Measurements from ENCODE around the gene GJB6. TPM values are rescaled to one million over a fixed set of nuclear protein-coding genes. Genes with fewer than 3 reads are reported as not detected.

Gene GJB6
- total RNA-seq, 2 donors from 2014 or later, result not detected

DNA sequence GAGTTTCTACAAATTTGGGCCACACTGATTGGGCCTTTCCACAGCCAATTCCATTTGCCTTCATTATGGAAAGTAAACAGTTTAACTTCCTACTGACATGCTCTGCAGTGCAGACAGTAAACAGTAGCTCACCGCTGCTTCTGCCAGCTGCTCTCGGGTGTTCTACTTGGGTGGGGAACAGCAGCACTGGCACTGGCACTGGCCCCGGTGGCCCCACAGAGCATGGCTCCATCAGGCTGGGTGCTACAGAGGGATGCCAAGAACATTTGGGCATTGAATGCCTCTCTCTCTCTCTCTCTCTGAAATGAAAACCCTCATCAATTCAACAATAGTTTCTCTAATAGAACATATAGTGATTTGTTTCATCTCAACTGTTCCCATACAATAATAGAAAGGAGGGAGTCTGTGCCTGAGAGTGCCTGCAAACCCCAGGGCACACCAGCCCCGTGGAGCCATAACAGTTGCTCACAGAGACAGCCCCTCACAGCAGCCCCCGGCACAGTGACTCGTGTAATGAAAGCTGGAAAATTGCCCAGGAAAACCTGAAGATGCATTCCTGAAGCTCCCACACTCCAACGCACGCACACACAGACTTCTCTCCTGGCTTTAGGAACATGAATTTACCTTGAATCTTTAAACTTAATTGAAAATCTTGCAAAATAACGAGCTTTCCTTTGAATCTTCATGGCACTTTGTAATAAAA is 38.2 kb upstream of the GJB6 start:
- Histone ChIP-seq H3K4me3 (no peak overlapping the region), H3K9me3 (no peaks in the 10 kb centered on the region), H3K9ac (ENCODE audit: low read depth in 2 of 2, low read length in 2 of 2) (no peak overlapping the region), H3K27ac (no peak overlapping the region), H3K4me1 (no peaks in the 10 kb centered on the region), H3K27me3 (no peaks in the 10 kb centered on the region), H3K36me3 (no peaks in the 10 kb centered on the region)
- TF ChIP-seq, protein P1, sequence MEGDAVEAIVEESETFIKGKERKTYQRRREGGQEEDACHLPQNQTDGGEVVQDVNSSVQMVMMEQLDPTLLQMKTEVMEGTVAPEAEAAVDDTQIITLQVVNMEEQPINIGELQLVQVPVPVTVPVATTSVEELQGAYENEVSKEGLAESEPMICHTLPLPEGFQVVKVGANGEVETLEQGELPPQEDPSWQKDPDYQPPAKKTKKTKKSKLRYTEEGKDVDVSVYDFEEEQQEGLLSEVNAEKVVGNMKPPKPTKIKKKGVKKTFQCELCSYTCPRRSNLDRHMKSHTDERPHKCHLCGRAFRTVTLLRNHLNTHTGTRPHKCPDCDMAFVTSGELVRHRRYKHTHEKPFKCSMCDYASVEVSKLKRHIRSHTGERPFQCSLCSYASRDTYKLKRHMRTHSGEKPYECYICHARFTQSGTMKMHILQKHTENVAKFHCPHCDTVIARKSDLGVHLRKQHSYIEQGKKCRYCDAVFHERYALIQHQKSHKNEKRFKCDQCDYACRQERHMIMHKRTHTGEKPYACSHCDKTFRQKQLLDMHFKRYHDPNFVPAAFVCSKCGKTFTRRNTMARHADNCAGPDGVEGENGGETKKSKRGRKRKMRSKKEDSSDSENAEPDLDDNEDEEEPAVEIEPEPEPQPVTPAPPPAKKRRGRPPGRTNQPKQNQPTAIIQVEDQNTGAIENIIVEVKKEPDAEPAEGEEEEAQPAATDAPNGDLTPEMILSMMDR (IDR thresholded peaks at IDR 0.05), result no peak
- DNase-seq, result no peak
- intact Hi-C loops (cut with DNase I), result no loop called here

DNA sequence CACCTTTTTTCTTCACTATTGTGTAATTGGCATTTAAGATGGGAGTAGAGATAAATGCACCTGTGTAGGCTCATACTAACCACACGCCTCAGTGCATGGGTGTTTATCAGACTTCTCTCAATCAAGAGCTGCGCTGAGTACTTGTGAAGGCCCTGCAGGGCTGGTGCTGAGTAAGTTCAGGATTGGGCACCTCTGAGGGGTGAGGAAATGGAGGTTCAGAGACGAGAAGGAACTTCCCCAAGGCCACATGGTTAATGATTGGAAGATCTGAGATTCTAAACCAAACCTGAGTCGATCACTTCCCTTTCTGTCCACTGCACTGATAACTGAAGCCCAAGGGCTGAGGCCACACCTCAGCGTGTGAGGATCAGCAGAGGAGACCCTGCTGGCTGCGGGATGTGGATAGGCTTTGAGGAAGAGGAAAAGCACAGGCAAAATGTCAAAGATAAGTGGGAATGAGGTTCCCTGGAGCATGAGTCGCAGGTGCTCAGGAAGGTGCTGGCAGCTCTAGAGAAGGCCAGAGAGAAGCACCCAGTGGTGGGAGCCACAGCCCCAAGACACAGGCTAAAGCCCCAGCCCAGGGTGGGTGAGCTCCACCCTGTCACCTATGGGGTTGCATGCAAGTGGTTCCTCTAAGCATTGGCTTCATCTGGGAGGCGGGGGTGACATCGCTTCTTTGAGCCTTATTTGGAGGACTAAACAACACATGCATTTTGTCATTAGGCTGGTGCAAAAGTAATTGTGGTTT is 32.3 kb upstream of the GJB6 start:
- DNase-seq, result no peak
- Histone ChIP-seq H3K9me3 (no peaks in the 10 kb centered on the region), H3K36me3 (no peaks in the 10 kb centered on the region), H3K9ac (ENCODE audit: low read depth in 2 of 2, low read length in 2 of 2) (no peak overlapping the region), H3K4me3 (no peak overlapping the region), H3K27me3 (no peaks in the 10 kb centered on the region), H3K4me1 (no peaks in the 10 kb centered on the region), H3K27ac (no peak overlapping the region)
- intact Hi-C loops (cut with DNase I), result no loop called here
- TF ChIP-seq, protein P1 (IDR thresholded peaks at IDR 0.05), result no peak

DNA sequence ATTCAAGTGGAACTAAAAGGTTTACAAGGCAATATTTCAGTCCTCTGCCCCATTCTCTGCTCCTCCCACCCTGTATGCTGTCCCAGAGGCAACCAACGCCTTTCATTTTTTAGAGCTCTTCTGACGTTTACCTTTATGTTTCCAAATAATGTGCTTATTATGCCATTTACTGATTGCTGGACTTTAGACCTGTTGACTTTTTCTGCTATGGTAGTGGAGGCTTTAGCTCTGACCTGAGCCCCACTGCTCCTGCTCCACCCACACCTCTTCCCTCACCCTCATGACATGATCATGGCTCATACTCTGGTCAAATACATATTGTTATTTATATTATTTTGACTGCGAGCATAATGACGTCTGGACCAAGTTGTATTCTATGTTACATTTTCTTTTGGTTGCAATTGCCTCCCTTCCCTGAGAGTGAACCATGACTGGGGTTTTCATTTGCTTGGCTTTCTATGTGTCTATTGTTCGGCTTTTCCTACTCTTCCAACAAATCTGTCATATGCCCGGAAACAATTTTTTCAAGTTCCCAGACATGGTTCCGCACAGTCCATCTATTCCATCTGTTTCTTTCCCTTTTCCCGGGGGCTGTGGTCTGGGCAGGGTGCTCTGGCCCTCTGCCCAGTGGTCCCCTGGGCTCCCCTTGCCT is 31.4 kb upstream of the GJB6 start:
- Histone ChIP-seq H3K4me3 (no peak overlapping the region), H3K4me1 (no peaks in the 10 kb centered on the region), H3K9ac (ENCODE audit: low read depth in 2 of 2, low read length in 2 of 2) (no peak overlapping the region), H3K36me3 (no peaks in the 10 kb centered on the region), H3K9me3 (no peaks in the 10 kb centered on the region), H3K27ac (no peak overlapping the region), H3K27me3 (no peaks in the 10 kb centered on the region)
- intact Hi-C loops (cut with DNase I), result no loop called here
- DNase-seq, result no peak
- TF ChIP-seq, protein P1 (IDR thresholded peaks at IDR 0.05), result no peak

DNA sequence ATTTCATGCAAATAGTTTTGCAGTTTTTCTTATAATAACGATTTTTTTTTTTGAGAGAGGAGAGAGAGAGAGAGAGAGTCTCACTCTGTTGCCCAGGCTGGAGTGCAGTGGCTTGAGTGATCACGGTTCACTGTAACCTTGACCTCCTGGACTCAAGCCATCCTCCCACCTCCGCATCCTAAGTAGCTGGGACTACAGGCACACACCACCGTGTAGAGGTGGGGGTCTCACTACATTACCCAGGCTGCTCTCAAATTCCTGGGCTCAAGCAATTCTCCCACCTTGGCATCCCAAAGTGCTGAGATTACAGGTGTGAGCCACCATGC is 26.8 kb upstream of the GJB6 start:
- no peak overlapping the region for H3K9ac ChIP-seq (ENCODE audit: low read depth in 2 of 2, low read length in 2 of 2)
- TF ChIP-seq, protein P1 (IDR thresholded peaks at IDR 0.05), result no peak

DNA sequence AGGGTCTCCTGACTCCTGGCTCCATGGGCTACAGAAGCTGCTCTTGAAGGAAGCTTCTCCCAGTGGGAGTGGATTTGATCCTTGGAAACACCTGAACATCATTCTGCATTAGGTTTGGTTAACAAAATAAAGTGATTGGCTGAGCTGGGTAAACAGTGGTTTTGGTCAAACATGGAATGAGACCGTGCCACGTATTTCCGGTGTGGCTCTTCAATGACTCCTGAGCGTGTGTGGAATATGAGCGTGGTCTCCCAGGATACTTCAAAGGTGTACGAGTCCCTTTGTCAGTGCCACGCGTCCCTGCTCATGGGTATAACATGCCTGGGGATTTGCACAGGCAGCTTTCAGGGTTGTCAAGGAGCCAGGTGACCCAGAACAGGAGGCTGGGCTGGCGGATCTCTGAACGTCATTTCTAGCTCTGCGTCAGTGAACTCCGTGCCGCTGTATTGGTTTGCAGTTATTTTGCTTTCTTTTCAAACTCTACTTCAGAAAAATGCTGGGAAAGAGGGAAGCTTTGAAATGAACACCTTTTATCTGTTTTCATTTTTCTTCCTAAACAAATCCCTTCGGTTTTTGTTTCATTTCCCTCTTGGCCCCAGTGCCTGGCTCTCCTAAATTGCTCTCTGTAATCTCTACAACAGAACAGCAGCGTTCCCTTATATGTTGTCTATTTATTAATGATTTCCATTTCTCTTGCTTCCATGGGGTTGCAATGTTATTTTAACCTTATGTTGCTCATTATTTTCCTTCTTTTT is 26.3 kb upstream of the GJB6 start:
- TF ChIP-seq, protein P1 (IDR thresholded peaks at IDR 0.05), result no peak
- no peak overlapping the region for H3K4me3 ChIP-seq
- no peak for DNase-seq
- H3K9me3 ChIP-seq, result no peaks in the 10 kb centered on the region
- H3K27me3 ChIP-seq, result no peaks in the 10 kb centered on the region
- no peaks in the 10 kb centered on the region for H3K36me3 ChIP-seq
- no peak overlapping the region for H3K27ac ChIP-seq
- H3K9ac ChIP-seq (ENCODE audit: low read depth in 2 of 2, low read length in 2 of 2), result peak overlapping the region in 1 of 2 donors; percentile 12
- no peaks in the 10 kb centered on the region for H3K4me1 ChIP-seq
- intact Hi-C loops (cut with DNase I), result no loop called here

More for the DNA sequence above, 26.8 kb upstream of the GJB6 start:
- H3K27me3 ChIP-seq, result no peaks in the 10 kb centered on the region
- H3K27ac ChIP-seq, result no peak overlapping the region
- H3K9me3 ChIP-seq, result no peaks in the 10 kb centered on the region
- no peaks in the 10 kb centered on the region for H3K4me1 ChIP-seq
- DNase-seq, result no peak
- H3K4me3 ChIP-seq, result no peak overlapping the region
- H3K36me3 ChIP-seq, result no peaks in the 10 kb centered on the region
- intact Hi-C loops (cut with DNase I), result no loop called here
